B cell (primary cell): ENCODE data around the gene GALNT7.

ENCODE experiments used
- EZH2 ChIP-seq: IDR thresholded peaks from 2 replicates; pipeline ENCODE4 v1.6.1; 2012; ENCODE audit warnings: borderline replicate concordance, low read depth, mild to moderate bottlenecking, moderate library complexity, low read length; ENCODE audit not compliant: insufficient read depth, poor library complexity, severe bottlenecking
- TF ChIP-seq, protein P1 (sequence below): fragments of 200-600 bp; IDR thresholded peaks from one replicate; pipeline ENCODE4 v1.8.0; 2022; ENCODE audit warnings: antibody characterized with exemption, mild to moderate bottlenecking

DNA sequence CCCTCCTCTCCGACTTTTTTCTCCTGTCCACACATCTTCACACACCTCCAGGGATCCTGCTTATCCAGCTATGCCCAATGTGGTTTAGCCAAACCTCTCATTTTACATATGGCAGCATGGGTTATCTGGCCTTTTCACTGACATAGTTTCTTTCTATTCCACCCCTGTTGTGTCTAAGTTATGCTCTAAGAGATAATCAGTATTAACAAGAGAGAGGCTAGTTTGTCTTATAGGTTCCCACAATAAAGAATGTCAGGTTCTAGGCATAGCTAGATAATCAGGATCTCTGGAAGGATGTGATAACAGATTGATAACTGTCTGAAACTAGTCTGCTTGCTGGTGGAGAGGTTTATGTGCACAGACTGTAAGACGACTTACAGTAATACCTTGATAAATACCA is 7.7 kb upstream of the GALNT7 start:
- TF ChIP-seq EZH2 = no peak
- TF ChIP-seq, protein P1, sequence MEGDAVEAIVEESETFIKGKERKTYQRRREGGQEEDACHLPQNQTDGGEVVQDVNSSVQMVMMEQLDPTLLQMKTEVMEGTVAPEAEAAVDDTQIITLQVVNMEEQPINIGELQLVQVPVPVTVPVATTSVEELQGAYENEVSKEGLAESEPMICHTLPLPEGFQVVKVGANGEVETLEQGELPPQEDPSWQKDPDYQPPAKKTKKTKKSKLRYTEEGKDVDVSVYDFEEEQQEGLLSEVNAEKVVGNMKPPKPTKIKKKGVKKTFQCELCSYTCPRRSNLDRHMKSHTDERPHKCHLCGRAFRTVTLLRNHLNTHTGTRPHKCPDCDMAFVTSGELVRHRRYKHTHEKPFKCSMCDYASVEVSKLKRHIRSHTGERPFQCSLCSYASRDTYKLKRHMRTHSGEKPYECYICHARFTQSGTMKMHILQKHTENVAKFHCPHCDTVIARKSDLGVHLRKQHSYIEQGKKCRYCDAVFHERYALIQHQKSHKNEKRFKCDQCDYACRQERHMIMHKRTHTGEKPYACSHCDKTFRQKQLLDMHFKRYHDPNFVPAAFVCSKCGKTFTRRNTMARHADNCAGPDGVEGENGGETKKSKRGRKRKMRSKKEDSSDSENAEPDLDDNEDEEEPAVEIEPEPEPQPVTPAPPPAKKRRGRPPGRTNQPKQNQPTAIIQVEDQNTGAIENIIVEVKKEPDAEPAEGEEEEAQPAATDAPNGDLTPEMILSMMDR = no peak
